HepG2 (cell line): ENCODE measurements around the gene PRM3. TPM values are rescaled to one million over a fixed set of nuclear protein-coding genes. Genes with fewer than 3 reads are reported as not detected.

ENCODE experiments used
- ATAC-seq: fragments of 200-7000 bp; cut with Tn5 transposase; 3 replicates; pipeline ENCODE4 v1.9.1; 2020; ENCODE audit warnings: mild to moderate bottlenecking, moderate library complexity
- BruUV-seq: library from RNA; stranded (reverse); fragments of 400-500 nt; replicated peaks from 2 replicates; lab custom pipeline; 2021; lab: Mats Ljungman, UMichigan
- CTCF ChIA-PET: fragments of 300-600 bp; formaldehyde crosslinking; extraction: SDS; loops from one replicate; lab custom pipeline; 2021; ENCODE audit warnings: low total read pairs, inconsistent platforms, low intra/inter-chr PET ratio; lab: Yijun Ruan, JAX
- POLR2A ChIA-PET: fragments of 350-600 bp; sonication (Branson Sonifier 250); formaldehyde crosslinking; loops from one replicate; lab custom pipeline; 2020; ENCODE audit warnings: antibody characterized with exemption, inconsistent platforms; lab: Yijun Ruan, JAX
- DNase-seq: peaks from one replicate; pipeline ENCODE4 v3.0.0-alpha.2; 2015; ENCODE audit warnings: low spot score
- FAIRE-seq: peaks from 3 replicates; lab custom pipeline; 2011; peaks lifted over from hg19 to GRCh38; lab: Jason Lieb, UNC
- H2AFZ ChIP-seq: one replicate; pipeline ENCODE4 v1.6.1; 2011; ENCODE audit warnings: low read length, inconsistent platforms
- H3K27ac ChIP-seq: fragments of 300-600 bp; 3 replicates; pipeline ENCODE4 v1.8.0; 2011; ENCODE audit warnings: mixed run types, mild to moderate bottlenecking, mixed read lengths, low read length, inconsistent platforms; ENCODE audit not compliant: insufficient read depth; ENCODE audit errors: extremely low read length
- H3K27me3 ChIP-seq, 2 experiments: fragments of 200-600 bp in 1 of 2; 2 replicates in 1 of 2; 3 replicates in 1 of 2; pipeline versions ENCODE4 v1.6.0 to v1.8.0; 2011; ENCODE audit warnings: low read length in 2 of 2, mild to moderate bottlenecking in 2 of 2, moderate library complexity in 2 of 2, inconsistent platforms in 1 of 2; ENCODE audit not compliant: insufficient read depth in 2 of 2, control insufficient read depth in 1 of 2
- H3K36me3 ChIP-seq, 2 experiments: fragments of 200-600 bp in 1 of 2; replicated peaks in 1 of 2; 2 replicates in 1 of 2; 3 replicates in 1 of 2; pipeline versions ENCODE4 v1.5.1 to v1.8.0; 2011; ENCODE audit warnings: low read length in 2 of 2, inconsistent platforms in 1 of 2; ENCODE audit not compliant: insufficient read depth in 2 of 2, control insufficient read depth in 1 of 2
- H3K4me1 ChIP-seq: 2 replicates; pipeline ENCODE4 v1.5.1; 2012; ENCODE audit warnings: low read length, inconsistent platforms; ENCODE audit not compliant: insufficient read depth
- H3K4me2 ChIP-seq: 2 replicates; pipeline ENCODE4 v1.6.0; 2011; ENCODE audit warnings: low read depth, low read length, inconsistent platforms
- H3K4me3 ChIP-seq, 3 experiments: fragments of 200-600 bp in 1 of 3; sonication (generic), shearing (Covaris generic) in 1 of 3; replicated peaks in 1 of 3; 2 replicates each; pipeline ENCODE4 v1.5.1; 2011 to 2016; ENCODE audit warnings: low read length in 3 of 3, inconsistent platforms in 2 of 3, low read depth in 2 of 3, mild to moderate bottlenecking in 2 of 3, control low read depth in 1 of 3, mixed read lengths in 1 of 3; ENCODE audit not compliant: insufficient read depth in 1 of 3
- H3K79me2 ChIP-seq: one replicate; pipeline ENCODE4 v1.6.1; 2011; ENCODE audit warnings: low read length, inconsistent platforms; ENCODE audit not compliant: insufficient read depth
- H3K9ac ChIP-seq: 2 replicates; pipeline ENCODE4 v1.6.0; 2011; ENCODE audit warnings: mild to moderate bottlenecking, low read depth, low read length, inconsistent platforms; ENCODE audit not compliant: insufficient read depth
- H3K9me3 ChIP-seq: 2 replicates; pipeline ENCODE4 v1.5.1; 2012; ENCODE audit warnings: mild to moderate bottlenecking, low read length
- H4K20me1 ChIP-seq: 2 replicates; pipeline ENCODE4 v1.6.0; 2011; ENCODE audit warnings: inconsistent platforms, mild to moderate bottlenecking, low read length, moderate library complexity; ENCODE audit not compliant: insufficient read depth
- ASH2L ChIP-seq: fragments of 300-600, 200-600 bp; sonication (generic); IDR thresholded peaks from 2 replicates; pipeline ENCODE4 v1.7.0; 2017; ENCODE audit warnings: low read depth, mild to moderate bottlenecking, moderate library complexity, mixed read lengths, low read length; ENCODE audit not compliant: insufficient read length
- KLF15 ChIP-seq: sonication (generic); formaldehyde crosslinking; IDR thresholded peaks from 2 replicates; pipeline ENCODE4 v1.8.1; 2023; ENCODE audit warnings: borderline replicate concordance, mild to moderate bottlenecking, inconsistent platforms, missing genetic modification reagents, mixed read lengths
- MTF2 ChIP-seq: sonication (generic); formaldehyde crosslinking; IDR thresholded peaks from 2 replicates; pipeline ENCODE4 v1.5.0; 2020; ENCODE audit warnings: missing genetic modification reagents, borderline replicate concordance
- NONO ChIP-seq, 2 experiments: fragments of 450-650 bp in 1 of 2; sonication (generic) in 1 of 2; formaldehyde crosslinking in 1 of 2; IDR thresholded peaks in 1 of 2; conservative IDR thresholded peaks in 1 of 2; 2 replicates each; pipeline versions ENCODE4 v1.6.1 to v1.8.0; 2017 to 2022; ENCODE audit warnings: mild to moderate bottlenecking in 1 of 2, missing genetic modification reagents in 1 of 2, moderate library complexity in 1 of 2
- PITX1 ChIP-seq: sonication (generic); formaldehyde crosslinking; IDR thresholded peaks from 2 replicates; pipeline ENCODE4 v1.5.1; 2020; ENCODE audit warnings: mild to moderate bottlenecking, missing genetic modification reagents
- SALL2 ChIP-seq: sonication (generic); formaldehyde crosslinking; IDR thresholded peaks from 2 replicates; pipeline ENCODE4 v1.8.1; 2023; ENCODE audit warnings: mild to moderate bottlenecking, missing genetic modification reagents, inconsistent platforms
- ZFP1 ChIP-seq: IDR thresholded peaks from 2 replicates; pipeline ENCODE4 v1.6.1; 2016
- ZNF20 ChIP-seq: sonication (generic); formaldehyde crosslinking; IDR thresholded peaks from 2 replicates; pipeline ENCODE4 v1.4.0; 2020; ENCODE audit warnings: mild to moderate bottlenecking, moderate library complexity, missing genetic modification reagents
- ZNF274 ChIP-seq: sonication (generic); formaldehyde crosslinking; IDR thresholded peaks from 2 replicates; pipeline ENCODE4 v1.5.1; 2020; ENCODE audit warnings: mild to moderate bottlenecking, missing genetic modification reagents
- ZNF615 ChIP-seq: sonication (generic); formaldehyde crosslinking; IDR thresholded peaks from 2 replicates; pipeline ENCODE4 v1.5.0; 2020; ENCODE audit warnings: mild to moderate bottlenecking, missing genetic modification reagents, borderline replicate concordance
- ZNF660 ChIP-seq: sonication (generic); formaldehyde crosslinking; IDR thresholded peaks from 2 replicates; pipeline ENCODE4 v1.5.1; 2020; ENCODE audit warnings: mild to moderate bottlenecking, low read depth, missing genetic modification reagents, borderline replicate concordance
- ZNF678 ChIP-seq: sonication (generic); formaldehyde crosslinking; IDR thresholded peaks from 2 replicates; pipeline ENCODE4 v1.4.0; 2020; ENCODE audit warnings: mild to moderate bottlenecking, missing genetic modification reagents
- ZNF782 ChIP-seq: sonication (generic); formaldehyde crosslinking; IDR thresholded peaks from 2 replicates; pipeline ENCODE4 v1.4.0; 2020; ENCODE audit warnings: missing genetic modification reagents, mild to moderate bottlenecking, borderline replicate concordance
- WGBS: methylation state at CpG from one replicate; pipeline ENCODE4 v1.1.6; 2017; ENCODE audit warnings: low lambda C conversion rate; 5-methylcytosine and 5-hydroxymethylcytosine counted together
- in situ Hi-C: cut with HindIII; loops from 2 replicates; pipeline ENCODE4 v1.10.0; 2017; ENCODE audit warnings: low pct_unique_long_range_greater_than_20kb; ENCODE audit not compliant: extremely low pct_ligation_motif_present
- intact Hi-C: fragments of 100-400 bp; cut with micrococcal nuclease; formaldehyde crosslinking; loops from one replicate; pipeline ENCODE4 v1.10.0; 2022; ENCODE audit not compliant: unreplicated experiment
- polyA plus RNA-seq, 8 experiments: library from polyadenylated mRNA; depleted of rRNA in 3 of 8; stranded (reverse) in 7 of 8; unstranded in 1 of 8; fragments of >200 nt; fragmentation: Illumina TruSeq in 4 of 8; extraction: Trizol in 4 of 8; gene quantifications; 2 replicates each; pipeline versions ENCODE4 v1.2.1 to v1.2.3, GENCODE V29; 2011 to 2016; ENCODE audit warnings: low read depth in 4 of 8, missing spikeins in 1 of 8, mixed read lengths in 1 of 8; ENCODE audit not compliant: insufficient read depth in 1 of 8
- total RNA-seq, 5 experiments: library from RNA; depleted of rRNA; stranded (reverse); fragments of >200 nt; fragmentation: Illumina TruSeq; extraction: Trizol; gene quantifications; 2 replicates each; pipeline ENCODE4 v1.2.3, GENCODE V29; 2016; ENCODE audit warnings: low read depth in 1 of 5
- TF ChIP-seq, protein P1 (sequence below): IDR thresholded peaks from 2 replicates; pipeline ENCODE4 v1.4.0; 2020; ENCODE audit warnings: mild to moderate bottlenecking, missing genetic modification reagents
- TF ChIP-seq, protein P2 (sequence below): sonication (generic); formaldehyde crosslinking; IDR thresholded peaks from 2 replicates; pipeline ENCODE4 v1.5.1; 2020; ENCODE audit warnings: mild to moderate bottlenecking, missing genetic modification reagents, borderline replicate concordance

PRM3 gene
- total and polyA plus RNA-seq, 2 of the 13 experiments (the other 11 are each of a cell fraction or from before 2014, with no cell fraction given): not detected

DNA sequence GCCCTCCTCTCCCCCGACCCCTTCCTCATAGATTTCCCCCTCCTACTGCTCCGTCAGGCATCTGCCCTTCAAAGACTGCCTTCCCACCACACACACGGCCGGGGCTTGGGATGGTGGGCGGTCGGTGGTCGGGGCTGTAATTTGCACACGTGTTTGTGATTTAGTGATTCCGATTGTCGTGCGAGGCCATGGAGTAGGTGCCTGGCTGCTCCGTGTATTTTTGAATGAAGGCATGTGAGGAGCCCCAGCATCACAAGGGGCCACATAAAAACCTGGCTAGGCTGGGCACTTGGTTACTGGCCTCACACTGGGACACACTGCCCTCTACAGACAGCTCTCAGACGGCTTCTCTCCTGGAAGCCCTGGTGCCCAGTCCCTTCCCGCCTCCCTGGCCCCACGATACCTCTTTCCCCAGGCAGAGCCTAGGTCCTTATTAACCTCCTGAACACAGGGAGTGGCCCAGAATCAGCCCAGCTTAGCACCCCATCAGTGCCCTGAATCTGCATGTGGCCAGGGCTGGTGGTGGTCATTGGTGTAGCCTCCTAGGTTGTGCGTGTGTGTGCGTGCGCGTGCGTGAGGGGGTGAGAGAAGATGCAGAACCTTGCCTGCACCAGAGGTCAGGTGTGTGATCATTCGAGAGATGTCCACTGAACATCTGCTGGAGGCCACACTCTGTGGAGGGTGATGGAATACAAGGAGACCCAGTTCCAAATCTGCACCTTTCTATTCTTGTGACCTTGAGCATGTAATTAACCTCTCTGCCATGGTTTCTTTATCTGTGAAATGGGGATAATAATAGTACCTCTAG is 16.1 kb downstream of the PRM3 start:
- H3K9me3 ChIP-seq: no peaks in the 10 kb centered on the region
- ChIA-PET POLR2A (interaction anchor here (0.7 to 9.0 kb wide), 19 partner anchors 12 to 486 kb away, joined by 3 to 351 read pairs (median 19); partner anchors contain the start of genes DEXI, PRM1, PRM2 and PRM3), CTCF (interaction anchor here (0.6 to 5.2 kb wide), 4 partner anchors 99 to 286 kb away, joined by 3 to 38 read pairs (median 20); no protein-coding TSS in a partner anchor)
- intact Hi-C loops: loop anchor here (1.0 to 5.0 kb wide), 5 partner anchors 21 to 115 kb away; no protein-coding TSS in a partner anchor
- peaks cover 81% of the 10 kb centered on the region for H3K4me1 ChIP-seq
- FAIRE-seq: peak; percentile 79
- peak; percentile 72 for ATAC-seq
- in situ Hi-C loops: loop anchor here (5.0 kb wide), 2 partner anchors 90 to 290 kb away; partner anchors contain the start of gene RMI2
- 9% methylated on average over 18 of the region's 21 CpGs for WGBS
- H3K27me3 ChIP-seq: no peaks in the 10 kb centered on the region; a peak in 2 of 5 replicates
- BruUV-seq: TSS peak; percentile 83
- H3K9ac ChIP-seq: peak overlapping the region; percentile 92
- DNase-seq: peak; percentile 85
- H4K20me1 ChIP-seq: peaks cover 35% of the 10 kb centered on the region
- peaks cover 28% of the 10 kb centered on the region for H3K79me2 ChIP-seq
- no peak overlapping the region for H2AFZ ChIP-seq
- H3K36me3 ChIP-seq: peaks cover 2 to 8% of the 10 kb centered on the region in 2 experiments; a peak in 4 of 5 replicates
- peak overlapping the region; percentile 99 for H3K4me2 ChIP-seq
- H3K27ac ChIP-seq: peak overlapping the region; percentile 93
- peak overlapping the region; percentile 87 to 98 (median 95) for H3K4me3 ChIP-seq
- TF ChIP-seq PITX1 (CRISPR knock-in tag) (peak; percentile 53; the same call in 1 of the 2 replicates), ZNF274 (CRISPR knock-in tag) (peak; percentile 77), NONO (IDR thresholded peaks at IDR 0.05) (no peak), NONO (CRISPR knock-in tag; conservative IDR thresholded peaks at IDR 0.05) (peak; percentile 81), MTF2 (no peak; the same call in 1 of the 2 replicates), ZNF660 (CRISPR knock-in tag) (peak; percentile 68; the same call in 1 of the 2 replicates), SALL2 (CRISPR knock-in tag) (peak; percentile 85; the same call in 1 of the 2 replicates), ZNF20 (CRISPR knock-in tag) (no peak), ASH2L (no peak), KLF15 (CRISPR knock-in tag) (peak; percentile 55), ZNF615 (CRISPR knock-in tag) (no peak), ZFP1 (CRISPR knock-in tag) (no peak; the same call in 1 of the 2 replicates), ZNF782 (peak; percentile 68; the same call in 1 of the 2 replicates), ZNF678 (CRISPR knock-in tag) (peak; percentile 71; the same call in 1 of the 2 replicates)
- TF ChIP-seq, protein P1, sequence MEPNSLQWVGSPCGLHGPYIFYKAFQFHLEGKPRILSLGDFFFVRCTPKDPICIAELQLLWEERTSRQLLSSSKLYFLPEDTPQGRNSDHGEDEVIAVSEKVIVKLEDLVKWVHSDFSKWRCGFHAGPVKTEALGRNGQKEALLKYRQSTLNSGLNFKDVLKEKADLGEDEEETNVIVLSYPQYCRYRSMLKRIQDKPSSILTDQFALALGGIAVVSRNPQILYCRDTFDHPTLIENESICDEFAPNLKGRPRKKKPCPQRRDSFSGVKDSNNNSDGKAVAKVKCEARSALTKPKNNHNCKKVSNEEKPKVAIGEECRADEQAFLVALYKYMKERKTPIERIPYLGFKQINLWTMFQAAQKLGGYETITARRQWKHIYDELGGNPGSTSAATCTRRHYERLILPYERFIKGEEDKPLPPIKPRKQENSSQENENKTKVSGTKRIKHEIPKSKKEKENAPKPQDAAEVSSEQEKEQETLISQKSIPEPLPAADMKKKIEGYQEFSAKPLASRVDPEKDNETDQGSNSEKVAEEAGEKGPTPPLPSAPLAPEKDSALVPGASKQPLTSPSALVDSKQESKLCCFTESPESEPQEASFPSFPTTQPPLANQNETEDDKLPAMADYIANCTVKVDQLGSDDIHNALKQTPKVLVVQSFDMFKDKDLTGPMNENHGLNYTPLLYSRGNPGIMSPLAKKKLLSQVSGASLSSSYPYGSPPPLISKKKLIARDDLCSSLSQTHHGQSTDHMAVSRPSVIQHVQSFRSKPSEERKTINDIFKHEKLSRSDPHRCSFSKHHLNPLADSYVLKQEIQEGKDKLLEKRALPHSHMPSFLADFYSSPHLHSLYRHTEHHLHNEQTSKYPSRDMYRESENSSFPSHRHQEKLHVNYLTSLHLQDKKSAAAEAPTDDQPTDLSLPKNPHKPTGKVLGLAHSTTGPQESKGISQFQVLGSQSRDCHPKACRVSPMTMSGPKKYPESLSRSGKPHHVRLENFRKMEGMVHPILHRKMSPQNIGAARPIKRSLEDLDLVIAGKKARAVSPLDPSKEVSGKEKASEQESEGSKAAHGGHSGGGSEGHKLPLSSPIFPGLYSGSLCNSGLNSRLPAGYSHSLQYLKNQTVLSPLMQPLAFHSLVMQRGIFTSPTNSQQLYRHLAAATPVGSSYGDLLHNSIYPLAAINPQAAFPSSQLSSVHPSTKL (CRISPR knock-in tag): peak; percentile 52
- TF ChIP-seq, protein P2, sequence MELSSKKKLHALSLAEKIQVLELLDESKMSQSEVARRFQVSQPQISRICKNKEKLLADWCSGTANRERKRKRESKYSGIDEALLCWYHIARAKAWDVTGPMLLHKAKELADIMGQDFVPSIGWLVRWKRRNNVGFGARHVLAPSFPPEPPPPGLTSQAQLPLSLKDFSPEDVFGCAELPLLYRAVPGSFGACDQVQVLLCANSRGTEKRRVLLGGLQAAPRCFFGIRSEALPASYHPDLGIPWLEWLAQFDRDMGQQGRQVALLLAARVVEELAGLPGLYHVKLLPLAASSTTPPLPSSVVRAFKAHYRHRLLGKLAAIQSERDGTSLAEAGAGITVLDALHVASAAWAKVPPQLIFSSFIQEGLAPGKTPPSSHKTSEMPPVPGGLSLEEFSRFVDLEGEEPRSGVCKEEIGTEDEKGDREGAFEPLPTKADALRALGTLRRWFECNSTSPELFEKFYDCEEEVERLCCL (CRISPR knock-in tag): no peak
